Activated CD4-positive, CD25-positive, alpha-beta regulatory T cell treated with anti-CD3 and anti-CD28 coated beads, Interleukin-2, amount 50 U/mL, for 16 hours (primary cell): ENCODE measurements around the gene SNX25.
"Not testable (repeated sequence)": the region's sequence is repeated elsewhere in the genome, so short reads cannot be mapped to it uniquely, and the experiment has no call there.

Experiments used
- DNase-seq: peaks from one replicate; pipeline ENCODE4 v3.0.0-alpha.2; 2020; ENCODE audit warnings: low read depth, low spot score

SNX25 gene

GRCh38 chr4:185204238-185204910 lies 5.0 kb upstream of the SNX25 start:
- DNase-seq = no peak

- not testable (repeated sequence) for DNase-seq
Measured at GRCh38 chr4:185205073-185205472, 4.3 kb upstream of the SNX25 start.

- DNase-seq = no peak
Measured at GRCh38 chr4:185205697-185206342, 3.6 kb upstream of the SNX25 start.

- DNase-seq = no peak
Measured at GRCh38 chr4:185207466-185207865, 1.9 kb upstream of the SNX25 start.

- not testable (repeated sequence) for DNase-seq
Measured at GRCh38 chr4:185209852-185210101, 379 bp downstream of the SNX25 start.

GRCh38 chr4:185210102-185210981 lies 944 bp downstream of the SNX25 start:
- DNase-seq = peak; percentile 22

GRCh38 chr4:185211035-185211434 lies 1.6 kb downstream of the SNX25 start:
- DNase-seq = no peak

GRCh38 chr4:185211641-185212040 lies 2.2 kb downstream of the SNX25 start:
- no peak for DNase-seq

- DNase-seq = no peak
Measured at GRCh38 chr4:185212581-185212980, 3.2 kb downstream of the SNX25 start.

GRCh38 chr4:185213877-185214276 lies 4.5 kb downstream of the SNX25 start:
- DNase-seq = no peak

- no peak for DNase-seq
Measured at GRCh38 chr4:185215261-185215660, 5.9 kb downstream of the SNX25 start.

- DNase-seq = no peak
Measured at GRCh38 chr4:185217408-185217975, 8.1 kb downstream of the SNX25 start.

GRCh38 chr4:185218312-185218711 lies 8.9 kb downstream of the SNX25 start:
- DNase-seq = no peak

- no peak for DNase-seq
Measured at GRCh38 chr4:185219551-185220344, 10.3 kb downstream of the SNX25 start.

GRCh38 chr4:185221491-185221890 lies 12.1 kb downstream of the SNX25 start:
- no peak for DNase-seq

- no peak for DNase-seq
Measured at GRCh38 chr4:185221912-185222311, 12.5 kb downstream of the SNX25 start.

GRCh38 chr4:185222598-185222997 lies 13.2 kb downstream of the SNX25 start:
- no peak for DNase-seq

- DNase-seq = no peak
Measured at GRCh38 chr4:185224597-185224996, 15.2 kb downstream of the SNX25 start.

GRCh38 chr4:185225940-185226339 lies 16.5 kb downstream of the SNX25 start:
- no peak for DNase-seq

GRCh38 chr4:185227131-185227551 lies 17.7 kb downstream of the SNX25 start:
- DNase-seq = no peak

- DNase-seq = no peak
Measured at GRCh38 chr4:185227713-185228278, 18.4 kb downstream of the SNX25 start.
